Stimulated activated CD4-positive, alpha-beta T cell treated with anti-CD3 and anti-CD28 coated beads, Interleukin-12 subunit alpha, Interleukin-12 subunit beta, amount 100 ng/mL, for 4 hours (primary cell): ENCODE results near the gene ALDH1A3.

ENCODE experiments used
- DNase-seq: peaks from one replicate; pipeline ENCODE4 v3.0.0-alpha.2; 2020

The ALDH1A3 gene

DNA sequence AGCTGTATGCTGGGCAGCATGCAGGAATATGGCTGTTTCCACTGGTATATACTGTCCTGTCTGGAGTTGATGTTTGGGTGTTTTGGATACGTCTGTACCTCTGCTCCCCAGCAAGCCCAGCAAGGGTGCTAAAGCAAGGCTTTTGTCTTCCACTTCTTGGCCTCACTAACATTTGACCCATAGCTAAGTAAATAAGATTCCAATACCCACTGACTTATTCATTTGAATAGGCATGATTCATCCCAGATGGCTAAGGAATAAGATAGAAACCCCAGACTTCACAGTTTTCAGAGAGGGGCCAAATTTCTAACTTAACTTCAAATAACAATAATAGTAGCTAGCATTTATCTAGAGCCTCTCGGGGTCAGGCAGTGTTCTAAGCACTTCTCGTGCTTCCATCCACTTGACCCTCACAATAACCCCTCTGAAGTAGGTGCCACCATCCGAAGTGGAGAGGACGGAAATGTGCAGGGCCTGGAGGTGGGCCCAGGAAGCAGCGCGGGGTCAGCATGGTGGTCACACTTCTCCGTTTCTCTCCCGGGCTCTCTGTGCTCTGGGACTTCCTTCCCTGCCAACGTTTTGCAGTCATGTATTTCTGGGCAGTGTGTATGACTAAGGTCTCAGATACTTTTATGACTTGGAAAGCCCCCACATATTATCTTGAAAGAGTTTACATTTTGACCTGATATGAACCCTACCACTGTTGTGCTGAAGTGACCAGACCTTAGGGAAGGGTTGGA lies 78.9 kb downstream of the ALDH1A3 start:
- no peak for DNase-seq

DNA sequence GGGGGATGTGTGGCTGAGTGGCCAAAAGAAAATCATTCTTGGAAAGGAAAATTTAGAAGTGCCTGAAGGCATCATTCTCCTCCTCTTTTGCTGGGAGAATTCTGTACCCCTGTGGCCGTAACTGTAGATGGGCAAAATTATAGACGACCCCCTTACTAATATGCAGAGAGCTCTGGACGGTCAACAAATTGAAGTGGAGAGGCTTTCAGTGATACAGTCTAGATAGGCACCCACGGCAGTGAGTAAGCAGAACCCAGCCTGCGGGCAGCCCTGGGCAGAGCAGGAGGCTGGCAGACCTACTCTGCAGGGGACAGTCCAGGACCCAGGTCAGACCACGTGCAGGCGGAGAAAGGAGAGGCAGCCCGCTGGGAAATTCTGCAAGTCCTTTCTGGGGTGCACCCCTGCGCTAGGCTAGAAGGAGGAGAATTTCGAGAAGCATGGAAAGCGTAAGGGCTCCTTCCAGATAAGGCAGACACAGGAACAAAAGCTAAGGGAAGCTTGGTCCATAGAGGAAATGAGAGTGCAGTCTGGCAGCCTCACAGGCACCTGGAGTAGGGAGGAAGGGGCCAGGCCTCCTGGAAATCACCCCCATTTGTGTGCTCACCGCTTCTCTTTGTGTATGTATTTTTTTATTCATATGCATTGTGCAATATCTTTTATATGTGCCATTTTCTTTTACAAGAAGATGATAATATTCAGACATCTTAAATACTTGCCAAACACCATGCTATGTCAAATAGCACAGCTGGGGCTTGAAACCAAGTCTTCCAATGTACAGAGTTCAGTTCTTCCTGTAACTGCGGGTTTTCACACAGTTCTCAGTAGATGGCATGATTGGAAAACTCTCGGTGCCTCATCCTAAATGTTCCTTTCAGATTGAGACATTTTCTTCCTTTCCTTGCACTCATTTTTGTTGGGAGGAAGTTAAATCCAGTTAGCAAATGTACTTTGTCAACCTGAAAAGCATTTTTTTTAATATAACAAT lies 79.7 kb downstream of the ALDH1A3 start:
- DNase-seq = no peak
